Stromal cell of bone marrow (primary cell): ENCODE data around the gene ANKFY1.
"Not testable (repeated sequence)": the region's sequence is repeated elsewhere in the genome, so short reads cannot be mapped to it uniquely, and the experiment has no call there.

Experiments used
- DNase-seq: peaks from one replicate; pipeline ENCODE4 v3.0.0-alpha.2; 2012; ENCODE audit warnings: low read depth

Gene ANKFY1

DNA sequence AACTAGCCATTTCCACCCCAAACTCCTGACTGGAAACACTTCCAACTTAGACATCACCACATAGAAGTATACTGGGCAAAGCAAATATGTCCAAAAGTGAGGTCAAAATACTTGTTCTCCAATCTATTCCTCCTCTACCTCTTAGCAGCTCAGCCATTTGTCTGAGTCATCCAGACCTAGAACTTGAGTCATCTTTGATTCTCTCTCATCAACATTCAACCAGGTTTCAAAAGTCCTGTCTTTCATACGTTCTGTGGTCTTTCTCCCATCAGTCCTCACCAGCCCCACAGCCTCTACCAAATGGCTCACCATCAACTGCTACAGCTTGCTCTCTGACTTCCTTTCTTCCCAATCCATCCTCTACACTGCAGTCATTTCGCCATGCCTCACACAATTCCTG, 6.8 kb downstream of the ANKFY1 start:
- DNase-seq: no peak

DNA sequence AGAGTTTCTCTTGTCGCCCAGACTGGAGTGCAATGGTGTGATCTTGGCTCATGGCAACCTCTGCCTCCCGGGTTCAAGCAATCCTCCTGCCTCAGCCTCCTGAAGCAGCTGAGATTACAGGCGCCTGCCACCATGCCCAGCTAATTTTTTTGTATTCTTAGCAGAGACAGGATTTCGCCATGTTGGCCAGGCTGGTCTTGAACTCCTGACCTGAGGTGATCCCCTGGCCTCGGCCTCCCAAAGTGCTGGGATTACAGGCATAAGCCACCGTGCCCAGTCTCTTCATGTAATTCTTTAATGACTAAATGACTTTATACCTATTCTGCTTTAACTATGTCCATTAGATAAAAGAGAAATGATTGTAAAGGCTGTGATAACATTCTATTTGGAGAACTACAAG, 8.5 kb downstream of the ANKFY1 start:
- DNase-seq: not testable (repeated sequence)

- DNase-seq: no peak
These were observed 12.9 kb downstream of the ANKFY1 start for GRCh38 chr17:4250887-4251286.

GRCh38 chr17:4249452-4250029, 14.2 kb downstream of the ANKFY1 start:
- DNase-seq: no peak

GRCh38 chr17:4248504-4249277, 15.1 kb downstream of the ANKFY1 start:
- no peak for DNase-seq

GRCh38 chr17:4247971-4248388, 15.8 kb downstream of the ANKFY1 start:
- DNase-seq: no peak

- no peak for DNase-seq
These were observed 16.3 kb downstream of the ANKFY1 start for GRCh38 chr17:4247361-4247970.

DNA sequence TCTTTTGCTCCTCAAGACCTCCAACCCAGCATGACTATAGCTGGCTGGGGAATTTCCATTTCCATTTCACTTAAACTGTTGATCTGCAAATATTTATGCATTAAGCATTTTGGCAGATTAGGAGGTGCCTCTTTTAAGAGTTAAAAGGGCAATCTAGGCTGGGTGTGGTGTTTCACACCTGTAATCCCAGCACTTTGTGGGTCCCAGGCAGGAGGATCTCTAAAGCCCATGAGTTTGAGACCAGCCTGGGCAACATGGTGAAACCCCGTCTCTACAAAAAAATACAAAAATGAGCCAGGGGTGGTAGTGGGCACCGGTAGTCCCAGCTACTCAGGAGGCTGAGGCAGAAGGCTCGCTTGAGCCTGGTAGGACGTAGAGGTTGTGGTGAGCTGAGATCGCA, 17.1 kb downstream of the ANKFY1 start:
- DNase-seq: no peak

DNA sequence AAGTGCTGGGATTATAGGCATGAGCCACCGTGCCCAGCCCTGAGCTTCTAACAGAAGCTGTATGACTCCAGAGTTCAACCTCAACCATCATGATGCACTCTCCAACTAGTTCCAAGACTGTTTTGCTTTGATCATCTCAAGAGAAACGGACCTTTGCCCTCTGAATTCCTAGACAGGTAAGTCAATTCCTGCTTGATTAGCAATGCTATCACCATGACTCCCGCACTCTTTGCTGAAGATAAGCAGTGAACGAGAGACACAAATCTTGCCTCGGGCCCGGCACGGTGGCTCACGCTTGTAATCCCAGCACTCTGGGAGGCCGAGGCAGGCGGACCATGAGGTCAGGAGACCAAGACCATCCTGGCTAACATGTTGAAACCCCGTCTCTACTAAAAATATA, 22.2 kb downstream of the ANKFY1 start:
- DNase-seq: no peak

GRCh38 chr17:4236456-4236855, 27.3 kb downstream of the ANKFY1 start:
- DNase-seq: no peak

GRCh38 chr17:4235372-4236279, 28.2 kb downstream of the ANKFY1 start:
- no peak for DNase-seq

DNA sequence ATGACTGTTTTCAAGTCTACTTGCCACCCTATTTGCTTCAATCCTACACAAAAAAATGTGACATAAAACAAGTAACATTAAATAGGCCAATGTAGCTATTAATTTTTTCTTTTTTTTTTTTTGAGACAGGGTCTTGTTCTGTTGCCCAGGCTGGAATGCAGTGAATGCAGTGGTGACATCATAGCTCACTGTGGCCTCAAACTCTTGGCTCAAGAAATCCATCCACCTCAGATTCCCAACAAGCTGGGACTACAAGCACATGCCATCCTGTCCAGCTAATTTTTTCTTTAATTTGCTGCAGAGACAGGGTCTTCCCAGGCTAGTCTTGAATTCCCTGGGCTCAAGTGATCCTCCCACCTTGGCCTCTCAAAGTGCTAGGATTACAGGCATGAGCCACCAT, 29.4 kb downstream of the ANKFY1 start:
- no peak for DNase-seq

DNA sequence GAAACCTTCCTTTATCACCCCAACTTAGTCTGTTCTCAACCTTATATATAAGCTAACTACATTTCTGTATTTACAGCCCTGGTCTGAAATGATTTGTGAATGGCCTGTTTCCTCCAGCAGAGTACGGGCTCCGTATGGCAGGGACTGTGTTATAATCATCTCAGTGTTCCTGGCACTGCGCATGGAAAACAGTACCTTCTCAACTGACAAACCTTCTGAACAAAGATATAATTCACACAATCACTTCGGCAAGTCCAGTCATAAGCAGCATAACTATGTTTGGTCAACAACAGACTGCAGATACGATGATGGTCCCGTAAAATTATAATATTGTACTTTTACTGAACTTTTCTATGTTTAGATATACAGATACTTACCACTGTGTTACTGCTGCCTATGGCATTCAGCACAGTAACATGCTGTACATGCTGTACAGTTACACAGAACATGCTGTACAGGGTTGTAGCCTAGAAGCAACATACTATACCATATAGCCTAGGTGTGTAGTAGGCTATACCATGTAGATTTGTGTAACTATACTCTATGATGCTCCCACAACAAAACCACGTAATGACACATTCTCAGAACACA, 30.0 kb downstream of the ANKFY1 start:
- no peak for DNase-seq

DNA sequence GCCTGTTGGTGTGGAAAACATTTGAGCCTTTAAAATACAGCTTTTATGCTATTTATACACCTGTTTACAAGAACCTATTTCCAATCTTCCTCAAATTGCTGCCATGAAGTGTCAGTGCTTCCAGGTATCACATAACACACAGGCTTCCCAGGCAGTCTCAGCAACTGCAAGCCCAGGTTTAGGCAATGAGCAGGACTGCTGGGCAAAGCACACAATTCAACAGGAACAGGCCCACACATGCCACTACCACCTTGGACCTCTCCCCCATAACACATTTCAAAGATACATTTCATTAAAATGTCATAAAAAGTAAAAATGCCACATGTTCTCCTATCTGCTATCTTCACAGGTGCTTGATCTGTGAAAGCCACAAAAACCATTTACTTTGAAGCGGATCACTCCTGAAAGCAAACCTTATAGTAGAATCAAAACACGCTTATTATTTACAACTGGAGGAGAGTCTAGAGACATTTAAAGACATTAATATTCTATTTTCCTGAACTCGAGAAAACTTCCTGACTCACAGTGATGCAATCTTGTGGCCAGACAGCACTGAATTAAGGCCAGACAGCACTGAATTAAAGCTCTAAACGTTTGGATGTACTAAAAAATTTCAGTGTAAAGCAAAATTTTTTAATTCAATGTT, 31.5 kb downstream of the ANKFY1 start:
- DNase-seq: peak; percentile 63

- peak; percentile 92 for DNase-seq
These were observed 33.9 kb downstream of the ANKFY1 start for GRCh38 chr17:4229627-4230541.

- DNase-seq: no peak
These were observed 41.7 kb downstream of the ANKFY1 start for GRCh38 chr17:4221899-4222659.

DNA sequence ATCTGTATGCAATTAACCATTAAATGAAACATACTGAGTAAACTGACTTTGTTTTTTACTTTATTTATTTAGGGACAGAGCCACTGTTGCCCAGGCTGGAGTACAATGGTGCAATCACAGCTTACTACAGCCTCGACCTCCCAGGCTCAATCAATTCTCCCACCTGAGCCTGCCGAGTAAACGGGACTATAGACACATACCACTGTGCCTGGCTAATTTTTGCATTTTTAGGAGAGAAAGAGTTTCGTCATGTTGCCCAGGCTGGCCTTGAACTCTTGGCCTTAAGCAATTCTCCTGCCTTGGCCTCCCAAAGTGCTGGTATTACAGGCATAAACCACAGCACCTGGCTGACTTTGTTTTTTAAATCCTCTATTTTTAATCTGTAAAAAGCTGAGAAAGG, 42.6 kb downstream of the ANKFY1 start:
- no peak for DNase-seq

DNA sequence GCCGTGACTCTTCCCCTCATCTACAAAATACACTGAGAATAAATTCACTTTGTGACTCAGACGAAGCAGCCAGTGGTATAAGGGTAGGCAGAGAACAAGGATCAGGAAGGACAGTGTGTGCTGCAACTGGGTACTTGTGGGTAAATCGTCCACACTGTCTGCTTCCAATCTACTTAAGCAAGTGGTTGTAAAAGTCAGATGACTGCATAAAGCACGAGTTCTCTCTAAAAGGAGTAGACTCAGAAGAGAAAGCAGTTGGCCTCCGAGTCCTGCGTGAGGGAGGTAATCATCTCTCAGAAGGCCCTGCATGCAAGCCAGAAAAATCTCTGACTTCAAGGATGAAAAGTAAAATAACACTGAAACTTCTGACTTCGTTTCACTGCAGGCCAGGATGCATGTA, 43.1 kb downstream of the ANKFY1 start:
- peak; percentile 63 for DNase-seq

GRCh38 chr17:4219241-4219640, 44.5 kb downstream of the ANKFY1 start:
- no peak for DNase-seq
